AG04450 (cell line): ENCODE results near the gene C9orf85. TPM values are rescaled to one million over a fixed set of nuclear protein-coding genes. Genes with fewer than 3 reads are reported as not detected.

Source experiments
- CTCF ChIA-PET: fragments of 300-600, 350-600 bp; formaldehyde crosslinking; extraction: SDS; loops from one replicate; lab custom pipeline; 2022; ENCODE audit warnings: antibody characterized with exemption, inconsistent platforms; lab: Charles Lee
- POLR2A ChIA-PET: fragments of 350-600 bp; formaldehyde crosslinking; extraction: SDS; loops from one replicate; lab custom pipeline; 2021; ENCODE audit warnings: antibody characterized with exemption, inconsistent platforms; lab: Yijun Ruan, JAX
- DNase-seq: peaks from one replicate; pipeline ENCODE4 v3.0.0-alpha.2; 2011; ENCODE audit warnings: low read depth, low spot score
- H3K27ac ChIP-seq: one replicate; pipeline ENCODE4 v1.5.1; 2012; ENCODE audit warnings: low read depth, low read length, control low read depth
- H3K27me3 ChIP-seq: one replicate; pipeline ENCODE4 v1.6.0; 2012; ENCODE audit warnings: low read length; ENCODE audit not compliant: control insufficient read depth, insufficient read depth
- H3K4me3 ChIP-seq: 2 replicates; pipeline ENCODE4 v1.5.1; 2011; ENCODE audit warnings: mild to moderate bottlenecking, low read depth, low read length, control low read depth
- H3K9me3 ChIP-seq: 2 replicates; pipeline ENCODE4 v1.5.1; 2012; ENCODE audit warnings: low read length; ENCODE audit not compliant: control insufficient read depth, insufficient read depth
- polyA plus RNA-seq: library from polyadenylated mRNA; depleted of rRNA; stranded (reverse); fragments of >200 nt; gene quantifications from 2 replicates; pipeline ENCODE4 v1.2.3, GENCODE V29; 2011
- TF ChIP-seq, protein P1 (sequence below): IDR thresholded peaks from 2 replicates; pipeline ENCODE4 v1.5.1; 2011; ENCODE audit warnings: low read depth, low read length, control low read depth, inconsistent platforms

The C9orf85 gene
- polyA plus RNA-seq, 1 experiment, result 19.8 TPM

GRCh38 chr9:71980266-71981190 is 69.1 kb downstream of the C9orf85 start:
- Histone ChIP-seq H3K27me3 (no peaks in the 10 kb centered on the region), H3K27ac (no peak overlapping the region), H3K9me3 (no peaks in the 10 kb centered on the region), H3K4me3 (no peak overlapping the region)
- DNase-seq, result no peak
- TF ChIP-seq, protein P1, sequence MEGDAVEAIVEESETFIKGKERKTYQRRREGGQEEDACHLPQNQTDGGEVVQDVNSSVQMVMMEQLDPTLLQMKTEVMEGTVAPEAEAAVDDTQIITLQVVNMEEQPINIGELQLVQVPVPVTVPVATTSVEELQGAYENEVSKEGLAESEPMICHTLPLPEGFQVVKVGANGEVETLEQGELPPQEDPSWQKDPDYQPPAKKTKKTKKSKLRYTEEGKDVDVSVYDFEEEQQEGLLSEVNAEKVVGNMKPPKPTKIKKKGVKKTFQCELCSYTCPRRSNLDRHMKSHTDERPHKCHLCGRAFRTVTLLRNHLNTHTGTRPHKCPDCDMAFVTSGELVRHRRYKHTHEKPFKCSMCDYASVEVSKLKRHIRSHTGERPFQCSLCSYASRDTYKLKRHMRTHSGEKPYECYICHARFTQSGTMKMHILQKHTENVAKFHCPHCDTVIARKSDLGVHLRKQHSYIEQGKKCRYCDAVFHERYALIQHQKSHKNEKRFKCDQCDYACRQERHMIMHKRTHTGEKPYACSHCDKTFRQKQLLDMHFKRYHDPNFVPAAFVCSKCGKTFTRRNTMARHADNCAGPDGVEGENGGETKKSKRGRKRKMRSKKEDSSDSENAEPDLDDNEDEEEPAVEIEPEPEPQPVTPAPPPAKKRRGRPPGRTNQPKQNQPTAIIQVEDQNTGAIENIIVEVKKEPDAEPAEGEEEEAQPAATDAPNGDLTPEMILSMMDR, result no peak
- CTCF ChIA-PET, result interaction anchor here (0.6 kb wide), 1 partner anchor 162 kb away, joined by 3 read pairs; no protein-coding TSS in a partner anchor
- POLR2A ChIA-PET, result no interaction called here

DNA sequence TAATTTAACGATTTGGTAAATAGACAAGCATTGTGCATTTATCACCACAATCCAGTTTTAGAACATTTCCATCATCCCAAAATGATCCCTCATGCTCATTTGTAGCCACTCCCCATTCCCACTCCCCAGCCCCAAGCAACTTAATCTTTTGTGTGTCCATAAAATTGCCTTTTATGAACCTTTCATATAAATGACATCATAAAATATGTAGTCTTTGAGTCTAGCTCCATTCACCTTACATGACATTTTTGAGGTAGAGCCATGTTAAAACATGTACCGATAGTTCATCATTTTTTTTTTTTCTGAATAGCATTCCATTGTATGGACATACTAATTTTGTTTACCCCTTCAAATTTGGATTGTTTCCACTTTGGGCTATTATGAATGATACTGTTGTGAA is 70.5 kb downstream of the C9orf85 start:
- ChIA-PET CTCF (interaction anchor here (0.5 to 1.3 kb wide), 2 partner anchors 43 to 840 kb away, joined by 3 to 4 read pairs; no protein-coding TSS in a partner anchor), POLR2A (no interaction called here)
- H3K27me3 ChIP-seq, result no peaks in the 10 kb centered on the region
- H3K9me3 ChIP-seq, result no peaks in the 10 kb centered on the region
- no peak overlapping the region for H3K4me3 ChIP-seq
- TF ChIP-seq, protein P1, result no peak
- no peak for DNase-seq
- H3K27ac ChIP-seq, result no peak overlapping the region

DNA sequence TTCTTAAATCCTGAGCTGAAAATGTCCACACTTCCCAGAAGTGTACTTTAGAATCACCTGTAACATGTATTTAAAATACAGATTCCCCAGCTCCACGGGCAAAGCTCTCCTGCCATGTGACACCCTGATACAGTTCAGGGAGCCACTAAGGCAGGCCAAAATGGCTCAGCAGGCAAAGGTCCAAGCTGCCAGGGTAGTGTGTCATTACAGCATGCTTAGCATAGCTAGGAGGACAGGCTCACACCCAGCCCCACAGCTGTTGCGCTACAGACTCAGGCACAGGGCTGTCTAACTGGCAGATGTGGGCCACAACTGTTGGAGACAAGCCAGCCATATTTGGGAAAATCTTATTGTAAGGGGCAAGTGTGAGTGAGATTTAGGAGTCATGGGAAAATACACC is 73.0 kb downstream of the C9orf85 start:
- Histone ChIP-seq H3K27me3 (no peaks in the 10 kb centered on the region), H3K27ac (no peak overlapping the region), H3K4me3 (no peak overlapping the region), H3K9me3 (no peaks in the 10 kb centered on the region)
- peak; percentile 29 for DNase-seq
- POLR2A ChIA-PET, result interaction anchor here (0.9 kb wide), 1 partner anchor 73 kb away, joined by 5 read pairs; the partner anchor contains the start of genes ABHD17B and C9orf85
- CTCF ChIA-PET, result interaction anchor here (0.8 to 2.0 kb wide), 4 partner anchors 40 to 250 kb away, joined by 3 to 6 read pairs (median 3); no protein-coding TSS in a partner anchor
- TF ChIP-seq, protein P1, result no peak

DNA sequence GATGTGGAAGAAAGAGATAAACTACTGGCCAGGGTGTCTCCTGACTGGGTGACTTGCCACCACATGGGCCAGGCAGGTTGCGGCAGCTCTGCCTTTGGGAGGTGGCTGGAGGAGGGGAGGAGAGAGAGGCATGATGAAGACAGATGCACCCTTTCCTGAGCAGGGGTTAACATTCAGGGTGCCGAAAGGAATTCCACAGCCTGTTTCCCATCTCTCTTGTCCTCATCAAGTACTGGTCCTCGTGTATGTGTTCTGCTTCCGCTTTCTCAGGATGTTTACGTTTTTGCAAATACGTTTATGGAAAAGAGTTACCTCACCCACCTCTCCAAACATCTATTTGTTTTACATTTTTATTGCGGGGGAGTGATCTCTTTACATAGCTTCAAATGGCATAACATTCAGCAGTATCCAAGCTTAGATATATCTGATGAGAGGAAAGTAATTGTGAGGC is 73.4 kb downstream of the C9orf85 start:
- TF ChIP-seq, protein P1, result no peak
- H3K4me3 ChIP-seq, result no peak overlapping the region
- H3K9me3 ChIP-seq, result no peaks in the 10 kb centered on the region
- ChIA-PET CTCF (interaction anchor here (0.8 to 2.0 kb wide), 4 partner anchors 40 to 249 kb away, joined by 3 to 6 read pairs (median 3); no protein-coding TSS in a partner anchor), POLR2A (interaction anchor here (0.9 kb wide), 1 partner anchor 74 kb away, joined by 5 read pairs; the partner anchor contains the start of genes ABHD17B and C9orf85)
- DNase-seq, result no peak
- H3K27me3 ChIP-seq, result no peaks in the 10 kb centered on the region
- no peak overlapping the region for H3K27ac ChIP-seq
